Psoas muscle (tissue), 8 donors: Measurements from ENCODE around the gene CRADD. TPM values are rescaled to one million over a fixed set of nuclear protein-coding genes. Genes with fewer than 3 reads are reported as not detected.
A peak's percentile ranks its signal among the peaks of the same experiment; 100 is the strongest.

Source experiments
- ATAC-seq, 4 donors: fragments of 200-7000 bp; cut with Tn5 transposase; one replicate each; pipeline ENCODE4 v1.9.1; 2020; ENCODE audit warnings: moderate library complexity in 3 of 4, mild to moderate bottlenecking in 2 of 4
- DNase-seq, 2 donors: peaks; one replicate each; pipeline ENCODE4 v3.0.0-alpha.2; 2020
- H3K27ac ChIP-seq: fragments of 200-600 bp; one replicate; pipeline ENCODE4 v1.8.0; 2022
- H3K27me3 ChIP-seq, 3 donors: fragments of 200-600 bp in 1 of 3; one replicate each; pipeline versions ENCODE4 v1.6.1 to v1.8.0; 2013 to 2022; ENCODE audit warnings: low read length in 2 of 3, mild to moderate bottlenecking in 2 of 3, moderate library complexity in 1 of 3; ENCODE audit not compliant: insufficient read depth in 3 of 3
- H3K36me3 ChIP-seq, 2 donors: fragments of 200-600 bp in 1 of 2; one replicate each; pipeline versions ENCODE4 v1.6.1 to v1.8.0; 2013 to 2022; ENCODE audit warnings: low read depth in 1 of 2, mild to moderate bottlenecking in 1 of 2, moderate library complexity in 1 of 2; ENCODE audit not compliant: insufficient read depth in 1 of 2
- H3K4me1 ChIP-seq: fragments of 200-600 bp; one replicate; pipeline ENCODE4 v1.8.0; 2022
- H3K4me3 ChIP-seq: fragments of 200-600 bp; one replicate; pipeline ENCODE4 v1.8.0; 2022; ENCODE audit warnings: mild to moderate bottlenecking
- H3K9me3 ChIP-seq: fragments of 200-600 bp; one replicate; pipeline ENCODE4 v1.8.0; 2022
- WGBS, 3 donors: extraction: QIAGEN DNeasy Blood & Tissue Kit; methylation state at CpG; one replicate each; pipeline versions ENCODE4 v1.1.6 to v1.1.7; 2013; 5-methylcytosine and 5-hydroxymethylcytosine counted together
- intact Hi-C, 2 donors: fragments of 100-400 bp; cut with DNase I; formaldehyde crosslinking; loops; one replicate each; pipeline versions ENCODE4 v1.11.0 to v1.14.2; 2022
- polyA plus RNA-seq, 3 donors: library from polyadenylated mRNA; stranded (reverse); fragments of 200-250 nt; gene quantifications; one replicate each; pipeline ENCODE4 v1.2.3, GENCODE V29; 2013
- total RNA-seq, 4 donors: library from RNA; stranded (reverse); fragmentation: NEBNext Ultra II Directional in 2 of 4; extraction: Animal tissue kit (Norgen Biotek cat#: 25700) in 2 of 4; gene quantifications; one replicate each; pipeline versions ENCODE4 v1.2.1 to v1.2.4, GENCODE V29; 2021 to 2023
- TF ChIP-seq, protein P1 (sequence below): fragments of 200-600 bp; IDR thresholded peaks from one replicate; pipeline ENCODE4 v1.8.0; 2022; ENCODE audit warnings: antibody characterized with exemption
- donor health status: healthy with polysubstance abuse.
- donor health status: DM: no; HTN: no; CAD: no; lungs with moderate emphysema.
- donor health status: Bipolar disorder and iron deficiency.
- donor health status: healthy.
- donor health status: DM: yes; HTN: yes; CAD: no.
- donor health status: DM: no; HTN: no; CAD: no.
- donor health status: DM: no; HTN: no; CAD: no.
- donor health status: DM: yes; HTN: yes; CAD: no.

Gene CRADD
- total and polyA plus RNA-seq, 7 donors, result 11.0 to 21.1 (median 12.7) TPM

DNA sequence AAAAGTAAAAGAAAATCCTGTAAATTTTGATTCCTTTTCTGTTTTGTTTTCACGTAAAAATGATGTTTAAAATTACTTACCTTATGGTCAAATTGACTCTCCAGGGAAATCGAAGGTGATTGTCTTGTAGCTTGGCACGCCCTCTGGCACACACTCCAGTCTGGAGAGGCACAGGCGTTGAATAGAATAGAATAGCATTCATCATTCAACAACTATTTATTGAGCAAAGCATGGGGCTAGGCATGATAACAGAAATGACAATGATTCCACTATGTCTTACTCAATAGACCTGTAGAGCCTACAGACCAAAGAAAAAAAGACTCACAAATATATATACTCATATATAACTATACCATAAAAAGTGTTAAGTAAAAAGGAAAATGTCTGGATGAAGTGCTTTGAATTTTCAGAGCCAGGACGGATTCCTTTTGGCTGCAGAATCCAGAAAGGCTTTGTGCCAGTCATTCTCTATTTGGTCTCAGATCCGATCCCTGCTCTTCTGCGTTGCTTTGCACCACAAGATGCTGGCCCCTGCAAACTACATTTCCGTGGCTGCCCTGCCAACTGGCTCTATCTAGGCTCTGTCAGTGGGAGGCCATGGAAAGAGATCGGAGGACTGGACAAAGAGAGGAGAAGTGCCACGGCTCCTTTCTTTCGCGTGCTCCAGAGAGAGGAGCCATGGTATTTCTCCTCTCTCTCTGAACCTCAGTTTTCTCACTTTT lies 231.8 kb downstream of the CRADD start:
- TF ChIP-seq, protein P1, sequence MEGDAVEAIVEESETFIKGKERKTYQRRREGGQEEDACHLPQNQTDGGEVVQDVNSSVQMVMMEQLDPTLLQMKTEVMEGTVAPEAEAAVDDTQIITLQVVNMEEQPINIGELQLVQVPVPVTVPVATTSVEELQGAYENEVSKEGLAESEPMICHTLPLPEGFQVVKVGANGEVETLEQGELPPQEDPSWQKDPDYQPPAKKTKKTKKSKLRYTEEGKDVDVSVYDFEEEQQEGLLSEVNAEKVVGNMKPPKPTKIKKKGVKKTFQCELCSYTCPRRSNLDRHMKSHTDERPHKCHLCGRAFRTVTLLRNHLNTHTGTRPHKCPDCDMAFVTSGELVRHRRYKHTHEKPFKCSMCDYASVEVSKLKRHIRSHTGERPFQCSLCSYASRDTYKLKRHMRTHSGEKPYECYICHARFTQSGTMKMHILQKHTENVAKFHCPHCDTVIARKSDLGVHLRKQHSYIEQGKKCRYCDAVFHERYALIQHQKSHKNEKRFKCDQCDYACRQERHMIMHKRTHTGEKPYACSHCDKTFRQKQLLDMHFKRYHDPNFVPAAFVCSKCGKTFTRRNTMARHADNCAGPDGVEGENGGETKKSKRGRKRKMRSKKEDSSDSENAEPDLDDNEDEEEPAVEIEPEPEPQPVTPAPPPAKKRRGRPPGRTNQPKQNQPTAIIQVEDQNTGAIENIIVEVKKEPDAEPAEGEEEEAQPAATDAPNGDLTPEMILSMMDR, result no peak
- no peaks in the 10 kb centered on the region for H3K27me3 ChIP-seq
- 41 to 44% (median 42%) methylated on average over 12 of the region's 12 CpGs for WGBS, 3 donors
- no peak overlapping the region for H3K27ac ChIP-seq
- H3K4me1 ChIP-seq, result no peaks in the 10 kb centered on the region
- no peak overlapping the region for H3K4me3 ChIP-seq
- no peaks in the 10 kb centered on the region for H3K36me3 ChIP-seq
- intact Hi-C loops, result no loop called here
- peak in 1 of 2 donors; percentile 42 for DNase-seq
- H3K9me3 ChIP-seq, result no peaks in the 10 kb centered on the region
- ATAC-seq, result peak; percentile 69 to 95 (median 90)

DNA sequence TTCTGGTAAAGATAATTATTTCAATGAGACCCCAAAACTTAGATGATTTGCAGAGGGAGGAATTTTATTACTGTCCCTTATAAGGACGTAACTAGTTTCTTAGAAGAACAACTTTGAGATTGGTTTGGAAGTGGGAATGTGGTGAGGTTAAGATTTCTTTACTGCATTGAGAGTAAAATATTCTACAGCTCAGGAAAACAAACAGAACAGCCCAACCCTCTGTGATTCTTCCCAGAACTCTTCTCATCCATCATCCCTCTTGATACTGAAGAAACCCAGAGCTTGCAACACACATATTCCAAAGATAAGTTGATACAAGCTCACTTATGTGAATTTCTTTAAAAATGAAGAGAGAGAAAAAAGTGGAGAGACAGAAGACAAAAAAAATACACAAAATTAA lies 234.2 kb downstream of the CRADD start:
- intact Hi-C loops, result no loop called here

DNA sequence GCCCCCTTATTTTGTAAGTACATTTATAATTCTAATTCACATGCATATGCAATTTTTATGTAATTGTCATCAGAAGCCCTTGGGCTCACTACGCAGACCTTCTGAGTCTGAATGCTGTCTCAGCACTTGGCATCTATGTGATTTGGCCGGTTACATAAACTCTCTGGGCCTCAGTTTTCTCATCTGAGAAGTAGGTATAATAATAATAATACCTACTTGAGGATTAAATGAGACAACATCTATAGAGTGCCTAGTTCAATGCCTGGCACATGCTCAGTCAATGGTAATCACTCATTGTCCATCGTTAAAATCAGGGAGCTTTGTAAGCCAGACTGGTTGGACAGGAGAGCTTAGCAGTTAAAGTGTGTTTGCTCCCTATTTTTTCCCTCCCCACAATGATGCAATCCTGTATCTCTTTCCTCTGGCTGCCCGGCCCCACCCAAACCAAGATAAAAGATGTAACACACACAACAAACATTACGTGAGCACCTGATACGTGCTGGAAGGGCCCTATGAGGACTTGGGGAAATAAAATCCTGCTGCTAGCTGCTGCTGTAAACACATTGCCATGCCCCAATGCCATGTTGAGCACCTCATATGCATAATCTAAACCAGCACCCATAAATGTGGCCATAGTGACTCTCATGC lies 235.0 kb downstream of the CRADD start:
- H3K27ac ChIP-seq, result no peak overlapping the region
- intact Hi-C loops, result no loop called here
- no peak overlapping the region for H3K4me3 ChIP-seq
- no peaks in the 10 kb centered on the region for H3K36me3 ChIP-seq
- no peaks in the 10 kb centered on the region for H3K27me3 ChIP-seq
- TF ChIP-seq, protein P1, result no peak
- no peak for DNase-seq
- H3K9me3 ChIP-seq, result no peaks in the 10 kb centered on the region
- H3K4me1 ChIP-seq, result no peaks in the 10 kb centered on the region
- 91 to 97% (median 94%) methylated on average over 6 of the region's 6 CpGs for WGBS, 3 donors
- ATAC-seq, result no peak

More for the DNA sequence above, 234.2 kb downstream of the CRADD start:
- TF ChIP-seq, protein P1, result no peak
- no peaks in the 10 kb centered on the region for H3K4me1 ChIP-seq
- H3K36me3 ChIP-seq, result no peaks in the 10 kb centered on the region
- no peaks in the 10 kb centered on the region for H3K9me3 ChIP-seq
- DNase-seq, result no peak
- ATAC-seq, result no peak
- no peaks in the 10 kb centered on the region for H3K27me3 ChIP-seq
- H3K27ac ChIP-seq, result no peak overlapping the region
- H3K4me3 ChIP-seq, result no peak overlapping the region
- 87 to 100% (median 97%) methylated on average over 1 of the region's 1 CpG for WGBS, 3 donors

DNA sequence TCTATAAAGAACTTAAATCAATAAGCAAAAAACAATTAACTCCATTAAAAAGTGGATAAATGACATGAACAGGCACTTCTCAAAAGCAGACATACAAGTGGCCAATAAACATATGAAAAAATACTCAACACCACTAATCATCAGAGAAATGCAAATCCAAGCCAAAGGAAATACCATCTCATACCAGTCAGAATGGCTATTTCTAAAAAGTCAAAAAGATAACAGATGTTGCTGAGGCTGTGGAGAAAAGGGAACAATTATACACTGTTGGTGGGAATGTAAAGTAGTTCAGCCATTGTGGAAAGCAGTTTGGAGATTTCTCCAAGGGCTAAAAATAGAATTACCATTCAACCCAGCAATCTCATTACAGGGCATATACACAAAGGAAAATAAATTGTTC lies 236.7 kb downstream of the CRADD start:
- no peaks in the 10 kb centered on the region for H3K9me3 ChIP-seq
- DNase-seq (no peak), ATAC-seq (no peak)
- TF ChIP-seq, protein P1, result no peak
- H3K27me3 ChIP-seq, result no peaks in the 10 kb centered on the region
- H3K27ac ChIP-seq, result no peak overlapping the region
- H3K36me3 ChIP-seq, result no peaks in the 10 kb centered on the region
- intact Hi-C loops, result no loop called here
- H3K4me1 ChIP-seq, result no peaks in the 10 kb centered on the region
- H3K4me3 ChIP-seq, result no peak overlapping the region
